Thyroid gland (tissue), 4 donors: ENCODE measurements around the gene GYPB.

Experiments used
- CTCF ChIP-seq, 6 experiments: fragments of 200-600 bp in 3 of 6; fragments of 450-650 bp in 3 of 6; sonication (generic) in 3 of 6; IDR thresholded peaks; one replicate each; pipeline ENCODE4 v1.5.1; 2016 to 2019; ENCODE audit warnings: antibody characterized with exemption in 6 of 6, mild to moderate bottlenecking in 2 of 6, inconsistent platforms in 1 of 6, moderate library complexity in 1 of 6
- POLR2A ChIP-seq, 2 donors: fragments of 450-650 bp; IDR thresholded peaks; one replicate each; pipeline ENCODE4 v1.6.1; 2017; ENCODE audit warnings: antibody characterized with exemption in 2 of 2, mild to moderate bottlenecking in 2 of 2, moderate library complexity in 1 of 2

- TF ChIP-seq CTCF (IDR thresholded peaks at IDR 0.05) (no peak), POLR2A (IDR thresholded peaks at IDR 0.05) (no peak)
These were observed 58.1 kb downstream of the GYPB start for GRCh38 chr4:143961075-143961474.
